SU-DHL-6 (cell line): ENCODE data around the gene CCNI2.

Source experiments
- H2AFZ ChIP-seq: fragments of 200-600 bp; sonication (generic); 2 replicates; pipeline ENCODE4 v1.6.1; 2014; ENCODE audit warnings: low read depth, mild to moderate bottlenecking, moderate library complexity, mixed read lengths, antibody characterized with exemption, low read length; ENCODE audit not compliant: severe bottlenecking
- H3F3A ChIP-seq: fragments of 200-600 bp; shearing (Covaris generic); 2 replicates; pipeline ENCODE4 v1.6.0; 2016; ENCODE audit warnings: antibody characterized with exemption, mild to moderate bottlenecking; ENCODE audit not compliant: insufficient read depth
- H3K27ac ChIP-seq: fragments of 200-600 bp; sonication (generic); 2 replicates; pipeline ENCODE4 v1.5.1; 2016; ENCODE audit warnings: low read depth, mild to moderate bottlenecking, low read length, moderate library complexity, mixed read lengths
- H3K27me3 ChIP-seq: fragments of 200-600 bp; sonication (generic), shearing (Covaris generic); 2 replicates; pipeline ENCODE4 v1.6.0; 2014; ENCODE audit warnings: mild to moderate bottlenecking, low read length
- H3K36me3 ChIP-seq: fragments of 200-600 bp; sonication (generic); 2 replicates; pipeline ENCODE4 v1.6.1; 2014; ENCODE audit warnings: mild to moderate bottlenecking, low read length, mixed read lengths
- H3K4me2 ChIP-seq: fragments of 300-600, 200-600 bp; shearing (Covaris generic), sonication (generic); 2 replicates; pipeline ENCODE4 v1.6.0; 2014; ENCODE audit warnings: low read length, low read depth, mild to moderate bottlenecking; ENCODE audit not compliant: poor library complexity, severe bottlenecking
- H3K4me3 ChIP-seq: fragments of 200-600 bp; sonication (generic); 2 replicates; pipeline ENCODE4 v1.5.1; 2014; ENCODE audit warnings: antibody characterized with exemption, low read length, mild to moderate bottlenecking, mixed read lengths; ENCODE audit not compliant: insufficient read depth, poor library complexity, severe bottlenecking
- H3K79me2 ChIP-seq: fragments of 200-600 bp; sonication (generic); 2 replicates; pipeline ENCODE4 v1.6.1; 2014; ENCODE audit warnings: mild to moderate bottlenecking, low read length, moderate library complexity; ENCODE audit not compliant: insufficient read depth
- H3K9ac ChIP-seq: fragments of 200-600 bp; sonication (generic); 2 replicates; pipeline ENCODE4 v1.7.0; 2014; ENCODE audit warnings: mild to moderate bottlenecking, low read length
- H3K9me2 ChIP-seq: fragments of 200-600 bp; sonication (generic); replicated peaks from 2 replicates; pipeline ENCODE4 v1.6.1; 2014; ENCODE audit warnings: low read length; ENCODE audit not compliant: insufficient read depth
- H3K9me3 ChIP-seq: fragments of 200-600 bp; sonication (generic); 2 replicates; pipeline ENCODE4 v1.6.1; 2014; ENCODE audit warnings: low read length, mixed read lengths; ENCODE audit not compliant: insufficient read depth
- H4K20me1 ChIP-seq: fragments of 200-600 bp; sonication (generic); 2 replicates; pipeline ENCODE4 v1.6.1; 2014; ENCODE audit warnings: low read depth, mild to moderate bottlenecking, antibody characterized with exemption, low read length, moderate library complexity, mixed read lengths
- EZH2phosphoT487 ChIP-seq: fragments of 200-600 bp; sonication (generic), shearing (Covaris generic); conservative IDR thresholded peaks from 2 replicates; pipeline ENCODE4 v1.6.1; 2018; ENCODE audit warnings: mild to moderate bottlenecking, antibody characterized with exemption, low read length, moderate library complexity, mixed read lengths
- TF ChIP-seq, protein P1 (sequence below): fragments of 200-600 bp; sonication (generic); IDR thresholded peaks from one replicate; pipeline ENCODE4 v1.5.1; 2017; ENCODE audit warnings: antibody characterized with exemption, mild to moderate bottlenecking, low read length, moderate library complexity; ENCODE audit not compliant: insufficient read depth, poor library complexity, severe bottlenecking

Gene CCNI2

DNA sequence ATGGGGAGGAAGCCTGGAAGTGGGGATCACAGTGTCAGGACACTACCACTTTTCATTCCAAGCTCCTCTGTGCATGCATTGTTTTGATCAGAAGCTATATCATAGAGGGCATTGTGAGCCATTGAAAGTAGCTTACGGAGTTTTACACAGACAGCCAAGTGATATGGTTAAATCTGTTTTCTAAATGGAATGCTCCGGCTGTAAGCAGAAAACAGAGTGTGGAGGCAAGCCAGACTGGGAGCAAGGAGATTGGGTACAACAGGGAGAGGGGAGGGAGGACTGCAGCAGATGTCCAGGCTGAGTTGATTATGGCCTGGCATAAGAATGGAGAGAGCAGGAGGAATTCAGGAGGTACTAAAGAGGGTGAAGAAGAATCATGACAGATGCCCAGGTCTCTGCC, 50.4 kb downstream of the CCNI2 start:
- H3K4me3 ChIP-seq = no peak overlapping the region
- no peak overlapping the region for H3K27ac ChIP-seq
- H3K79me2 ChIP-seq = no peaks in the 10 kb centered on the region
- no peak overlapping the region for H3K9ac ChIP-seq
- H4K20me1 ChIP-seq = no peaks in the 10 kb centered on the region
- no peaks in the 10 kb centered on the region for H3K9me3 ChIP-seq
- H3F3A ChIP-seq = no peaks in the 10 kb centered on the region
- no peaks in the 10 kb centered on the region for H3K36me3 ChIP-seq
- H3K4me2 ChIP-seq = no peak overlapping the region
- TF ChIP-seq, protein P1, sequence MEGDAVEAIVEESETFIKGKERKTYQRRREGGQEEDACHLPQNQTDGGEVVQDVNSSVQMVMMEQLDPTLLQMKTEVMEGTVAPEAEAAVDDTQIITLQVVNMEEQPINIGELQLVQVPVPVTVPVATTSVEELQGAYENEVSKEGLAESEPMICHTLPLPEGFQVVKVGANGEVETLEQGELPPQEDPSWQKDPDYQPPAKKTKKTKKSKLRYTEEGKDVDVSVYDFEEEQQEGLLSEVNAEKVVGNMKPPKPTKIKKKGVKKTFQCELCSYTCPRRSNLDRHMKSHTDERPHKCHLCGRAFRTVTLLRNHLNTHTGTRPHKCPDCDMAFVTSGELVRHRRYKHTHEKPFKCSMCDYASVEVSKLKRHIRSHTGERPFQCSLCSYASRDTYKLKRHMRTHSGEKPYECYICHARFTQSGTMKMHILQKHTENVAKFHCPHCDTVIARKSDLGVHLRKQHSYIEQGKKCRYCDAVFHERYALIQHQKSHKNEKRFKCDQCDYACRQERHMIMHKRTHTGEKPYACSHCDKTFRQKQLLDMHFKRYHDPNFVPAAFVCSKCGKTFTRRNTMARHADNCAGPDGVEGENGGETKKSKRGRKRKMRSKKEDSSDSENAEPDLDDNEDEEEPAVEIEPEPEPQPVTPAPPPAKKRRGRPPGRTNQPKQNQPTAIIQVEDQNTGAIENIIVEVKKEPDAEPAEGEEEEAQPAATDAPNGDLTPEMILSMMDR = no peak
- TF ChIP-seq EZH2phosphoT487 = no peak
- H3K27me3 ChIP-seq = 0 out of 2 replicates have a peak, but pooled peaks cover 2% of the 10 kb centered on the region
- no peaks in the 10 kb centered on the region for H3K9me2 ChIP-seq
- H2AFZ ChIP-seq = no peak overlapping the region

DNA sequence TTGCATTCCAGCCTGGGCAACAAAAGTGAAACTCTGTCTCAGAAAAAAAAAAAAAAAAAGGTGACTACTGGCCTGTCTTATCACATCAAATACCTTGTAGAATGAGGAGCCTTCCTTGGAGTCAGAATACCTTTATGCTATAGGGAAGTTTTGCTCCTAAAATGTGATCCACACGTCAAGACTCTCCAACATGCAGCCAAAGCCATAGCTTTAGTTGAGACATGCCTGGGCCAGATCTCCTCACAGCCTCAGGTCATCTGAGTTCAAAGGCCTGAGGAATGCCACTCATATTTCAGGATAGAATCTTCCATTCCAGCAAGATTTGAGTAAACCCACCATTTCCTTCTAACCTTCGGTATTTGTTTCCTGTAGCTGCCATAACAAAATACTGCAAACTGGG, 52.2 kb downstream of the CCNI2 start:
- no peak overlapping the region for H3K4me3 ChIP-seq
- no peaks in the 10 kb centered on the region for H3K9me2 ChIP-seq
- 0 out of 2 replicates have a peak, but pooled peaks cover 2% of the 10 kb centered on the region for H3K27me3 ChIP-seq
- no peak overlapping the region for H3K27ac ChIP-seq
- no peak overlapping the region for H3K4me2 ChIP-seq
- H3K79me2 ChIP-seq = no peaks in the 10 kb centered on the region
- no peak overlapping the region for H2AFZ ChIP-seq
- H4K20me1 ChIP-seq = no peaks in the 10 kb centered on the region
- no peaks in the 10 kb centered on the region for H3F3A ChIP-seq
- TF ChIP-seq EZH2phosphoT487 = no peak
- TF ChIP-seq, protein P1 = no peak
- H3K9ac ChIP-seq = no peak overlapping the region
- no peaks in the 10 kb centered on the region for H3K9me3 ChIP-seq
- no peaks in the 10 kb centered on the region for H3K36me3 ChIP-seq

DNA sequence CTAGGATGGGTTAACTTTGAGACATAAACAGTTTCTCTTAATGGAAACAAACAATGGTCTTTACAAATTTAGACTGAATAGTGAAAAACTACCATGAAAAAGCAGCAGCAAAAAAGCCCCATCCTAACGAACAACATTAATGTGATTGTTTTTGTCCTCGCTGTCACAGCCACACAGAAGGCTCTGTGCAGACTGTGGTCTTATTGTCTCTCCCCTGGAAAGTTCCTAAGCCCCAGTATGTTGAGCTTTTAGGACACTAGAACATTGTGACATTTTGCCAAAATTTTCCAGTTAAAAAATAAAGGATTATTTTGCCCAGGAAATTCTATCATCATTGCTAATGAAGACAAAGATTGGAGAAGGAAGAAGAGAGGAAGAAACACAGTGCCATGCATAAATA, 53.3 kb downstream of the CCNI2 start:
- H3F3A ChIP-seq = no peaks in the 10 kb centered on the region
- H3K9me2 ChIP-seq = no peaks in the 10 kb centered on the region
- no peak for TF ChIP-seq EZH2phosphoT487
- TF ChIP-seq, protein P1 = no peak
- H3K4me2 ChIP-seq = no peak overlapping the region
- H3K27me3 ChIP-seq = no peaks in the 10 kb centered on the region
- H2AFZ ChIP-seq = no peak overlapping the region
- H3K4me3 ChIP-seq = no peak overlapping the region
- H3K9me3 ChIP-seq = no peaks in the 10 kb centered on the region
- no peaks in the 10 kb centered on the region for H3K79me2 ChIP-seq
- H4K20me1 ChIP-seq = no peaks in the 10 kb centered on the region
- H3K36me3 ChIP-seq = no peaks in the 10 kb centered on the region
- H3K9ac ChIP-seq = no peak overlapping the region
- H3K27ac ChIP-seq = no peak overlapping the region
